Mesenchymal stem cell (in vitro differentiated cells and primary cell): ENCODE results near the gene C22orf15.
A peak's percentile ranks its signal among the peaks of the same experiment; 100 is the strongest.

Source experiments
- DNase-seq: peaks from one replicate; pipeline ENCODE4 v3.0.0-alpha.2; 2013
- H2AFZ ChIP-seq: one replicate; pipeline ENCODE4 v1.6.1; 2013; ENCODE audit warnings: low read depth, mild to moderate bottlenecking, control low read depth, inconsistent platforms, low read length, moderate library complexity
- H2AK5ac ChIP-seq: 2 replicates; pipeline ENCODE4 v1.6.1; 2013; ENCODE audit warnings: low read length, moderate library complexity, mild to moderate bottlenecking, inconsistent platforms; ENCODE audit not compliant: severe bottlenecking
- H2BK120ac ChIP-seq: one replicate; pipeline ENCODE4 v1.6.1; 2013; ENCODE audit warnings: low read depth, mild to moderate bottlenecking, inconsistent platforms, low read length, moderate library complexity
- H2BK12ac ChIP-seq, 2 experiments: one replicate each; pipeline ENCODE4 v1.6.1; 2013; ENCODE audit warnings: inconsistent platforms in 2 of 2, low read length in 2 of 2, mild to moderate bottlenecking in 2 of 2, moderate library complexity in 2 of 2, control low read depth in 1 of 2
- H2BK15ac ChIP-seq: one replicate; pipeline ENCODE4 v1.6.1; 2013; ENCODE audit warnings: mild to moderate bottlenecking, low read depth, inconsistent platforms; ENCODE audit not compliant: poor library complexity, severe bottlenecking
- H2BK5ac ChIP-seq: 2 replicates; pipeline ENCODE4 v1.6.1; 2013; ENCODE audit warnings: low read depth, mild to moderate bottlenecking, low read length, control low read depth, inconsistent platforms; ENCODE audit not compliant: poor library complexity, severe bottlenecking
- H3K14ac ChIP-seq, 2 experiments: one replicate each; pipeline ENCODE4 v1.6.1; 2013; ENCODE audit warnings: inconsistent platforms in 2 of 2, low read length in 2 of 2, control low read depth in 1 of 2, mild to moderate bottlenecking in 1 of 2, moderate library complexity in 1 of 2
- H3K18ac ChIP-seq, 2 experiments: one replicate each; pipeline ENCODE4 v1.6.1; 2013; ENCODE audit warnings: inconsistent platforms in 2 of 2, low read length in 2 of 2, control low read depth in 1 of 2, low read depth in 1 of 2, mild to moderate bottlenecking in 1 of 2
- H3K23ac ChIP-seq, 2 experiments: one replicate each; pipeline ENCODE4 v1.6.1; 2013; ENCODE audit warnings: inconsistent platforms in 2 of 2, low read length in 2 of 2, mild to moderate bottlenecking in 2 of 2, moderate library complexity in 2 of 2, control low read depth in 1 of 2
- H3K27ac ChIP-seq: 2 replicates; pipeline ENCODE4 v1.5.1; 2013; ENCODE audit warnings: mild to moderate bottlenecking, moderate library complexity, low read length, control low read depth, inconsistent platforms; ENCODE audit not compliant: poor library complexity, severe bottlenecking
- H3K27me3 ChIP-seq, 2 experiments: 2 replicates each; pipeline versions ENCODE4 v1.6.1 to v1.7.0; 2013; ENCODE audit warnings: low read length in 2 of 2, mild to moderate bottlenecking in 2 of 2, moderate library complexity in 2 of 2, control low read depth in 1 of 2, inconsistent platforms in 1 of 2; ENCODE audit not compliant: control insufficient read depth in 1 of 2, insufficient read depth in 1 of 2
- H3K36me3 ChIP-seq, 2 experiments: 2 replicates each; pipeline versions ENCODE4 v1.6.1 to v1.7.0; 2013; ENCODE audit warnings: low read length in 2 of 2, control low read depth in 1 of 2, inconsistent platforms in 1 of 2, low read depth in 1 of 2, mild to moderate bottlenecking in 1 of 2; ENCODE audit not compliant: insufficient read depth in 2 of 2, control insufficient read depth in 1 of 2
- H3K4ac ChIP-seq, 2 experiments: one replicate each; pipeline ENCODE4 v1.6.1; 2013; ENCODE audit warnings: inconsistent platforms in 2 of 2, low read length in 2 of 2, mild to moderate bottlenecking in 2 of 2, moderate library complexity in 2 of 2, control low read depth in 1 of 2, low read depth in 1 of 2
- H3K4me1 ChIP-seq: 2 replicates; pipeline ENCODE4 v1.6.1; 2013; ENCODE audit warnings: low read depth, low read length, control low read depth; ENCODE audit not compliant: control insufficient read depth, insufficient read depth
- H3K4me2 ChIP-seq: 2 replicates; pipeline ENCODE4 v1.6.1; 2013; ENCODE audit warnings: low read length, mild to moderate bottlenecking, inconsistent platforms; ENCODE audit not compliant: poor library complexity, severe bottlenecking
- H3K4me3 ChIP-seq, 2 experiments: 2 replicates each; pipeline versions ENCODE4 v1.5.1 to v1.7.0; 2013; ENCODE audit warnings: low read length in 2 of 2, mild to moderate bottlenecking in 2 of 2, control low read depth in 1 of 2, low read depth in 1 of 2; ENCODE audit not compliant: insufficient read depth in 1 of 2
- H3K79me1 ChIP-seq: replicated peaks from 2 replicates; pipeline ENCODE4 v1.6.1; 2013; ENCODE audit warnings: mild to moderate bottlenecking, control low read depth, low read length, inconsistent platforms; ENCODE audit not compliant: poor library complexity, severe bottlenecking
- H3K9ac ChIP-seq: 2 replicates; pipeline ENCODE4 v1.7.0; 2013; ENCODE audit warnings: mild to moderate bottlenecking, low read length, moderate library complexity
- H3K9me3 ChIP-seq: 2 replicates; pipeline ENCODE4 v1.7.0; 2013; ENCODE audit warnings: mild to moderate bottlenecking, low read length; ENCODE audit not compliant: control insufficient read depth
- H4K8ac ChIP-seq: one replicate; pipeline ENCODE4 v1.6.1; 2013; ENCODE audit warnings: inconsistent platforms, mild to moderate bottlenecking, low read length, moderate library complexity
- H4K91ac ChIP-seq: one replicate; pipeline ENCODE4 v1.6.1; 2013; ENCODE audit warnings: mild to moderate bottlenecking, low read length, inconsistent platforms
- WGBS: methylation state at CpG from one replicate; pipeline ENCODE4 v1.1.7; 2013; ENCODE audit warnings: mixed read lengths; 5-methylcytosine and 5-hydroxymethylcytosine counted together

The C22orf15 gene

GRCh38 chr22:23715806-23716375, 46.9 kb upstream of the C22orf15 start:
- H2BK120ac ChIP-seq = no peak overlapping the region
- no peak overlapping the region for H2BK15ac ChIP-seq
- H3K9me3 ChIP-seq = no peaks in the 10 kb centered on the region
- H2AK5ac ChIP-seq = no peak overlapping the region
- H3K27ac ChIP-seq = no peak overlapping the region
- H3K4me2 ChIP-seq = no peak overlapping the region
- peak overlapping the region; percentile 94 for H3K9ac ChIP-seq
- H4K8ac ChIP-seq = no peak overlapping the region
- no peak for DNase-seq
- 93% methylated on average over 15 of the region's 18 CpGs for WGBS
- no peak overlapping the region for H2BK5ac ChIP-seq
- no peak overlapping the region for H4K91ac ChIP-seq
- peak overlapping the region in 1 of 2 experiments; percentile 92 for H3K4me3 ChIP-seq
- no peak overlapping the region for H3K18ac ChIP-seq
- peaks cover 13% of the 10 kb centered on the region for H3K4me1 ChIP-seq
- H3K27me3 ChIP-seq = no peaks in the 10 kb centered on the region
- H3K14ac ChIP-seq = no peak overlapping the region
- peaks cover 19% of the 10 kb centered on the region for H3K79me1 ChIP-seq
- no peak overlapping the region for H2AFZ ChIP-seq
- H3K36me3 ChIP-seq = peaks cover 29 to 34% of the 10 kb centered on the region in 2 experiments
- H3K4ac ChIP-seq = no peak overlapping the region
- H2BK12ac ChIP-seq = no peak overlapping the region
- H3K23ac ChIP-seq = no peak overlapping the region

GRCh38 chr22:23716811-23717801, 45.7 kb upstream of the C22orf15 start:
- peak overlapping the region; percentile 67 to 97 for H3K18ac ChIP-seq
- no peaks in the 10 kb centered on the region for H3K9me3 ChIP-seq
- peak overlapping the region; percentile 73 to 92 for H3K4ac ChIP-seq
- peak overlapping the region; percentile 83 to 96 for H3K14ac ChIP-seq
- DNase-seq = peak; percentile 88
- H3K4me2 ChIP-seq = peak overlapping the region; percentile 82
- H3K27me3 ChIP-seq = no peaks in the 10 kb centered on the region
- peak overlapping the region in 1 of 2 experiments; percentile 96 for H3K23ac ChIP-seq
- H2BK120ac ChIP-seq = no peak overlapping the region
- peak overlapping the region; percentile 100 for H4K8ac ChIP-seq
- no peak overlapping the region for H2BK5ac ChIP-seq
- 6% methylated on average over 84 of the region's 84 CpGs for WGBS
- peak overlapping the region; percentile 92 to 93 for H3K4me3 ChIP-seq
- H4K91ac ChIP-seq = peak overlapping the region; percentile 92
- peaks cover 22 to 23% of the 10 kb centered on the region in 2 experiments for H3K36me3 ChIP-seq
- H2BK12ac ChIP-seq = peak overlapping the region in 1 of 2 experiments; percentile 67
- H3K4me1 ChIP-seq = peaks cover 13% of the 10 kb centered on the region
- H2BK15ac ChIP-seq = peak overlapping the region; percentile 65
- peak overlapping the region; percentile 94 for H3K9ac ChIP-seq
- H2AK5ac ChIP-seq = no peak overlapping the region
- H3K27ac ChIP-seq = no peak overlapping the region
- H2AFZ ChIP-seq = peak overlapping the region; percentile 99
- H3K79me1 ChIP-seq = peaks cover 17% of the 10 kb centered on the region

- Histone ChIP-seq H3K4me1 (peaks cover 13% of the 10 kb centered on the region), H3K27ac (no peak overlapping the region), H2BK5ac (no peak overlapping the region), H3K23ac (no peak overlapping the region), H3K4me2 (no peak overlapping the region), H3K4me3 (no peak overlapping the region), H3K36me3 (peaks cover 11 to 17% of the 10 kb centered on the region in 2 experiments), H3K9ac (no peak overlapping the region), H4K8ac (no peak overlapping the region), H3K9me3 (no peaks in the 10 kb centered on the region), H2BK12ac (no peak overlapping the region), H3K79me1 (peaks cover 15% of the 10 kb centered on the region), H2BK120ac (no peak overlapping the region), H4K91ac (no peak overlapping the region), H3K18ac (no peak overlapping the region), H2AK5ac (no peak overlapping the region), H3K4ac (no peak overlapping the region), H3K27me3 (no peaks in the 10 kb centered on the region), H3K14ac (no peak overlapping the region), H2BK15ac (no peak overlapping the region), H2AFZ (no peak overlapping the region)
- no peak for DNase-seq
- 95% methylated on average over 14 of the region's 17 CpGs for WGBS
Measured at GRCh38 chr22:23718371-23719165, 44.2 kb upstream of the C22orf15 start.
